NCI-H1417 (cell line): ENCODE data around the gene SLC19A1.

Source experiments
- DNase-seq, 3 experiments: peaks; one replicate each; lab custom pipeline; 2025; lab: John Stamatoyannopoulos, UW

The SLC19A1 gene

GRCh38 chr21:45558044-45558721, 15.9 kb upstream of the SLC19A1 start:
- no peak for DNase-seq

- DNase-seq = no peak
Observed at GRCh38 chr21:45557616-45558043, 15.4 kb upstream of the SLC19A1 start.

GRCh38 chr21:45556645-45557615, 14.7 kb upstream of the SLC19A1 start:
- DNase-seq = no peak

GRCh38 chr21:45556302-45556644, 14.0 kb upstream of the SLC19A1 start:
- DNase-seq = no peak

DNA sequence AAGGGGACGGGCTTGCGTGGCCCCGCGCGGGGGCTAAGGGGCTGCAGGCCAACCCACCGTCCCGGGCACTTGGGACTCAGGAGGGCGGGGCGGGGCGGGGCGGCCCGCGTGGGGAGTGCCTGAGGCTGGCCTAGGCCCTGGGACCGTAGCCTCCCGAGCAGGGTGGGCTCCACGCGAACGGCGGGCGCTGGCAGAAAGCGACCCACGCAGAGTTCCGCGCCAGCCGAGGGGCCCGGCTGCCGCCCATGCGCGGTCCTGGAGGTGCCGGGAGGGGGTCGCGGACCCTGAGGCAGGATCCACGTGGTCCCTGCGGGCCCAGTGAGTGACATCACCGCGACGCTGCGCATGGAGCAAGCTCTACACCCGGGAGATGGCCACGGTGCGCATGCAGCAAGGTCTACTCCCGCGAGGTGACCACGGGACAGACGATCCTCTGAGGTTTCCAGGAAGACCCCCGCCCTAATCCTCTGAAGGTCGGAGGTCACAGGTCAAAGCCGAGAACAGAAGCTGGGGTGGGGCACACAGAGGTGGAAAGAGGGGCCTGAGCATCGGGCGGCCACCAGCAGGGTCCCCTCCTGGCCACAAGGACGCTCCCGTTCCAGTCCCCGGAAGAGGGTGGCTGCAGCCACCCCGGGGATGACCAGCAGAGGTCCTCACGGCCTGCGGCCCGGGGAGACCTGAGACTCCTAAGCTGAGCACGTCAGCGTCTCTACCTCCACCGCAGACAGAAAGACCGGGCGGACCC, 13.5 kb upstream of the SLC19A1 start:
- DNase-seq = peak; percentile 53 to 95 (median 95)

- DNase-seq = no peak
Observed at GRCh38 chr21:45555251-45555556, 13.0 kb upstream of the SLC19A1 start.

DNA sequence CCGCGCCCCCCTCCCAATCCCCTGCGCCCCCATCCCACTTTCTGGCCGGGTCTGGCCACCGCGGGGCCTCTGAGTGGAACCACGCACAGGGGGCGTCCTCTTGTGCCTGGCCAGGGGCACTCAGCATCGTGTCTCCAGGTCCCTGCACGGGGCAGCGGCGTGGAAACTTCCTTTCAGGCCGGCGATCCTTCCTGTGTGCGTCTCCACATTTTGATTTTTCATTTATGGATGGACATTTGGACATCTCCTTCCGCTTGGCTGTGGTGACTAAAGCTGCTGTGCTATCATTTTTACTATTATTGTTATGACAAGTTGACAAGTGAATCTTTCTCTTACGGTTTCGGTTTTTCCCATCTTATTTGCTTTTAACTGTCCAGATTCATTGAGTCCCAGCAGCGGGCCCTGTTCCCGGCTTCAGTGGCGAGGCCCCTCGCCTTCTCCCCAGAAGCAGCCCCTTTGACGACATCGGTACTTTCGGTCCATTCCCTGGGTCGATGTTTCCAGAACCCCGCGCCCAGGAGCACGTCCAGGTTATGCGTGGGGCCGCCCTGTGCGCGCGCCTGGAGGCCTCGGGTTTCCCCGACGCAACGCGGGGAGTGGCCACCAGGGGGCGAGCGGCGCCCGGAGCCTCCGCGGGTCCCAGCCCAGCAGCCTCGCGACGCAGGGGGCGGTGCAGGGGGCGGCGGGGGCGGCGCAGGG, 12.4 kb upstream of the SLC19A1 start:
- peak; percentile 71 to 83 (median 81) for DNase-seq

DNA sequence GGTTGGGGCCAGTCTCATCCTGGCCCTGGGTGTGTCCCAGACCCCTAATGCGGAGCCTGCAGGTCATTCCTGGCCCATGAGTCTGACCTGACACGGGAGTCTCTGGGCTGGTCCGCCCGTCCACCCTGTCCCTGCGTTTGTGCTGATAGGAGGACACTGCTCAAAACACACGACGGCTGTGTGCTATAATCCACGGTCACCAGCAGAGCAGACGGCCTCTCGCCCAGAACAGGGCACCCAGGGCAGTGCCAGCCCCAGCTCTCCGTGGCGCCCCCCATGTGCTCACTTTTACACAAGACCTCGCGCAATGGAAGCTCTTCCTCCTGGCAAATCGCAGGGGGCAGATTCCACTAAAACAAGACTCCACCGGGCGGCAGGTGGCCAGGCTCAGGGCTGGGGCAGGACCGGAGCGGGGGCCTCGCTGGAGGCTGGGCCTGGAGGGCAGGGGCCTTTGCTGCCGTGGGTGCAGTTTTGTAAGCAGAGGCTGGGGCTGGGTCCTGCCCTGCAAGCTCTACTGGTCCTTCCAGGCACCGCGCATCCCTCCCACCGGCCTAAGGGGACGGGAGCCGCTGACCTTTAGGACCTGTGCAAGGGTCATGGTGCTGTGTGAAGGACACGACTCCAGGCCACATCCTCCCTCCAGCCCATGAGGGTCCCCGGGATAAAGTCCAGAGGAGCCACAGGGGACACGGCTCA, 10.6 kb upstream of the SLC19A1 start:
- no peak for DNase-seq

DNA sequence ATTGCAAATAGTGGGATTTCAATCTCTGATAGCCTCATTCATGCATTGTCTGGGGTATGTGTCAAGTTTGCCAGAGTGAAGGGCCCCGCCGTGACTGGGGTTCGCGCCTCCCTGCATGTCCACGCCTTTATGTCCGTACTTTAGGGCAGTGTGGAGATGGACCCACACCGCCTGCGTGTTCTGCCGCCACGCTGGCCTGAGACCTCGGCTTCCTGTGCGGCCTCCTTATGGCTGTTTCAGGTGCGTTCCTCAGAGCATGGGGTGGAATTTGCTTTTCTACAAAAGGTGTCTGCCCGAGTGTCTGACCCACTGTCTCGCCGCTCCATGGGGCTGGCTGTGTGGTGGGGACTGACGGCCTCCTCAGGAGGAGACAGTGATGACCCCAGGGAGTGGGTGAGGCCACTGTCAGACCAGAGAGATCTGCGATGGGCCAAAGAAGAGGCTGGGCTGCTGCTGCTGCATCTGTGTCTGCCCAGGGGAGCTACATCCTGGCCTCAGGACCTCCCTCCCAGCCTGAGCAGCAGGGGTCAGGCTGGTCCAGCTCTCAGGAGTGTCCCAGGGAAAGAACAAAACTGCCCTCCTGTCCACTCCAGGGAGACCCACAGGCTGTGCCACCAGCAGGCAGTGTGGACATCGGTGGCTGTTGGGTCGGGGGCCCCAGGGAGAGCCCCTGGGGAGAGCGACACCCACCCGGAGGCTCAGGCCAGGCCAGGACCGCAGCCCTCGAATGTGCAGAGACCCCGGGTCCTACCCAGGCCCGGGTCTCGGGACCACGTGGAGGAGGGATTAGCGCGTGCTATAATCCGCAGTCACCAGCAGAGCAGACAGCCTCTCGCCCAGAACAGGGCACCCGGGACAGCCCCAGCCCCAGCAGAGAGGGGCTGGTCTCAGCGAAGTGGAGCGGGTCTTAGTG, 9.8 kb upstream of the SLC19A1 start:
- no peak for DNase-seq

GRCh38 chr21:45551316-45551715, 9.1 kb upstream of the SLC19A1 start:
- no peak for DNase-seq

DNA sequence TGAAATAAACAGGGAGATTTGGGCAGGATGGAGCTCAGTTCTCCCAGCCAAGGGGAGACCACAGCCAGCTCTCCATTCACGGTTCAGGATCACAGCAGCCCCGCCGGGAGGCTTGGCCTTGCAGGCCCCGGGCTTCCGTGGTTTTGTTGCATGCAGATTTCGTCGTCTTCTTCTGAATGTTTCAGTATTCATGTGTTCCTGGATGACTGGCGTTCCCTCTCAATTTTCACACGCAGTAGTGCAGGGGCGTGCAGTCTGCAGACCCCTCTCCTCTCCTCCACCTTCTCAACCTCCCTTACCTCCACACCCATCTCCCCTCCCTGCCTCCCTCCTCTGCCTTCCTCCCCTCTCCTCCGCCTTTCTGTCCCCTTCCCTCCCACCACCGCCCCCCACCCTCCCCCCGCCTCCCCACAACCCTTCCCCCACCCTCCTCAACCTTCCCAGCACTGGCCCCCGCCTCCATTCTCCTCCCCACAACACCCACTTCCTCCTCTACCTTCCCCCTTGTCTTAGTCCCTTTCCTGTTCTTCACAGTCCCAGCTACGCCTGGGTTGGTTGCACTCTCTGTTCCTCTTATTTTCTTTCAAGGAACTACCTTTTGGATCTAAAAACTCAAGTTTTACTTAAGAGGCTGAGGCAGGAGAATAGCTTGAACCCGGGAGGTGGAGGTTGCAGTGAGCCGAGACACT, 8.4 kb upstream of the SLC19A1 start:
- DNase-seq = no peak

DNA sequence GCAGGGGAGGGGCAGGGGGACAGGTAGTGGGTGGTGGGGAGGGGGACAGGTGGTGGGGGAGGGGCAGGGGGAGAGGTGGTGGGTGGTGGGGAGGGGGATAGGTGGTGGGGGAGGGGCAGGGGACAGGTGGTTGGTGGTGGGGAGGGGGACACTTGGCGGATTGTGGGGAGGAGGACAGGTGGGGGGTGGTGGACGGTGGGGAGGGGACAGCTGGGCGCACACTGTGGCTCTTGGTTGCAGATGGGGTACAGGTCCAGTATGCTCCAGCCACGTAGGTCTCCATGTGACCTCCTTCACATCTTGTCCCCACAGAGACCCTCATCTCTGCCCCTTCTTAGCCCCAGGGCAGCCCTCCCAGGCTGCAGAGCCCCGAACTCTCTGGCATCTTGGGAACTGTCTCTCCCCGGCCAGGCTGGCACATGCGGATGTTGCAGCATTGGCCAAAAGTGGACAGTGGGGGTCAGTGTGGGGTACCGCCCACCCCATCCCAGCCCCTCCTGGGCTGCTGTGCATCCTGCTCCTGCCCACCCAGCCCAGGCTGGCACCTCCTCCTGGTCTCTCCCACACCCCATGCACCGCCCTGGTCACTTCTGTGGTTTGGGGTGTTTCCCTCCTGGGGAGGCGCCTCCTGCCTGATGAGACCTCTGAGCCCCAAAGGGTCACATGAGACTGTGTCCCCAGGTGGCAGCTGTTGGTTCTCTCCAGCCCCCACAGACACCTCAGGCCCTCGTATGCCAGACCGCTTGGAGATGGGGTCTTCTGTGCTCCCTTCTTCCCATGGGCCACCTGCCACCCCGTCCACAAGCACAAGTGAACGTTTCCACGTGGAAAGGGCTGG, 7.6 kb upstream of the SLC19A1 start:
- DNase-seq = no peak

DNA sequence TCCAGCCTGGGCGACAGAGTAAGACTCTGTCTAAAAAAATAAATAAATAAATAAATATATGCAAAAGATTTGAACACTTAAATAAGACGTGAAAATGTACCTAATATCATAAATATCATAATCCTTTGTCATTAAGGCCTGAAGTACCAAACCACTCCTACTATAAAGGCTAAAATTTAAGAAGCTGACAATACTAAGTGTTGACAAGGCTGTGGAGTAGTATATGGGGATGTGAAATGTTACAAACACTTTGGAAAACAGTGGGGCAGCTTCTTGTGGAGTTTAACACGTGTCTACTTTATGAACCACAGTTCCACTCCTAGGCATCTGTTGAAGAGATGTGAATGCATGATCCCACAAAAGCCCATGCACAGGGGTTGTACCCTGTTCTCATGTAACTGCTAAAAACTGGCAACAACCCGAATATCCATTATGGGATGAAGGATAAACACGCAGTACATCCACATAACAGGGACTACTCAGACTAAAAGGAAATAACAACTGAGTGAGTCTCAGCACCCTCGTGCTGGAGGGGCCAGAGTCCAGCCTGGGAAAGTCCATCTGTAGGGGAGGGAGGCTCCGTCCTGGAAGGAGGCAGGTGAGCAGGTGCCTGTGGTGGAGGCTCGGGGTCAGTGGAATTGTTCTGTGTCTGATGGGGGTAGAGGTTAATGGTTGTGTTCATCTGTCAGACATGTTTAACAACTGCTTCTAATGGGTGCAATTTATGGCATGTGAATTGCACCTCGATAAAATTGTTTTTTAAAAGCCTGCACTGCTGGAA, 6.7 kb upstream of the SLC19A1 start:
- peak in 1 of 3 experiments; percentile 62 for DNase-seq

- no peak for DNase-seq
Observed at GRCh38 chr21:45547545-45547900, 5.3 kb upstream of the SLC19A1 start.

- DNase-seq = no peak
Observed at GRCh38 chr21:45546636-45547544, 4.7 kb upstream of the SLC19A1 start.

DNA sequence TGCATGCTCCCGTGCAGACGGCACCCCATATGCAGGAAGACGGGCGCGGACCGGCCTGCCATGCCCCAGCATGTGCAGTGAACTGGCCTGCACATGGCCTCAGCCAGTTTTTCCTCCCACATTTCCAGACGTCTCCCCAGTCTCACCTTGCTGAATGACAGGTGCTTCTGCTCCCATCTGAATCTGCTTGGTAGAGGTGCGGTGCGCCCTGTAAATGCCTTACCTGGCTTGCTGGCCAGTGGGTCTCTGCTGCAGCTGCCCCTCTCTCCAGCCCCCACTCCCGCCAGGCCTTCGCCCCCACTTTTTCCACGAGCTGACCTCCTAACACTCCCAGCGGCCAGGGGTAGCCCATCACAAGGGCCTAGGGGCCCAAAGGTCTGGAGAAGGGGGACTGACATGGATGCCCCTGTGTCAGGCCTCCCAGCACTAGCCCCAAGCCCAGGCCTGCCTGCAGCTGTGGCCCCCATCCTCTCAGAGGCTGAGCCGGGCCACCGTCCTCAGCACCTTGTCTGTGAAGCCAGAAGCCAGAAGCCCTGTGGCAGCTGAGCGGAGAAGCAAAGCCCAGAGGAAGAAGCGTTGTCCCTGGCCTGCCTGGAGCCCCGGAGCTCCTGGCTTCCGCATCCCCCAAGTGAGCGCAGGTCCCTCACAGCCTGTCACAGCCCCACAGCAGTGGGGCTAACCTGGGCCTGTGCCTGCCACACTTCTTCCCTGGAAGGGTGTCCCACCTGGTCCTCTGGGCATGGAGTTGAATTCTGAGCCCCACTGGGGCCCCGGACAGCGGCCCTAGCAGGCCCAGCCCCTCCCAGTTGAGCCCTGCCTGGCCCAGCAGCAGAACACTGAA, 3.7 kb upstream of the SLC19A1 start:
- DNase-seq = no peak
